ENCODE results near the gene ALDH1L1.

Gene ALDH1L1

DNA sequence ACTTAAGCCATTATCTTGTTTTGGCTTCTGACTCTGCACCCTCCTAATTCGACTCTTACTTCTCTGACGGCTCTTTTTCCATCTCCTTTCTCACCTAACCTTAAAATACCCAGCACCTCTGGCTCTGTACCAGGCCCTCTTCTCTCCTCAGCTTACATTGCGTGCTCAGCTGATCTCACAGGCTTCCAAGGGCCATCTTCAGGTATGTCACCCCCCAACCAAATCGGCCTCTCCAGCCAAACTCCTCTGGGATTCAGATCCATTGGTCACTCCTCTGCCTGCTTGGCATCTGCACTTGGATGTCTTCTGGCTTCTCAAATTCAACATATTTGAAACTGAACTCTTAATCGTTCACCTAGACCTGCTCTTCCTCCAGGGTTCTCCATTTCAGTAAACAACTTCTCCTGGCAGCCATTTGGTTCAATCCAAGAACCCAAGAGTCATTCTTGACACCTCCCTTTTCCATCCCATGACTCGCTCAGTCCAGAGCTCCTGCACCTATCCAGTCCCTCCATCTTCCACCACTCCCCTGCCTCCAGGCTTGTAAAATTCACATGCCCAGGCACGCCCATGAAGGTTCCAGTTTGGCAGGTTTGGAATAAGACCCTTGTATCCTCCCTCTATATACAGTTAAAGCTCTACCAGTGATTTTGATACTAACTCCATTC, 61.2 kb downstream of the ALDH1L1 start:
- H3K4me3 ChIP-seq (ENCODE audit: low read length): no peak overlapping the region
- TF ChIP-seq CTCF (conservative IDR thresholded peaks at IDR 0.05; ENCODE audit: low read length): no peak
- DNase-seq (ENCODE audit: low read depth): no peak

DNA sequence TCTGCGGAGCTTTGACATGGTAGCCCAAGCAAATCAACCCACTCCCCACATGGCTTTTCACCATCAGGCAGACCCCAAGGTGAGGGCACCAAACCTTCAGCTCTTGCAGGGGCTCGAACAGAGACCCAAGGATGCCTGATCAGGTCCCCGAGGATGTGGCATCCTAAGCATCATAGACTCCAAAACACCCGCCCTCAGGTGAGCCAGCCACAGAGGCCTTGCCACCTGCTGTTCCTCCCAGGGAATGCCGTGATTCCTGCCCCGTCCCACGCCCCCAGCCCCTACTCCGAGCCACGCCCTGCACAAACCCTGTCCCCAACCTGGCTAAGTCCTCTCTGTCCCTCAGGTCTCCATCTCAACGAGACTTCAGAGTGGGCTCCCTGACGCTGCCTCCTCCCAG, 61.8 kb downstream of the ALDH1L1 start:
- H3K4me3 ChIP-seq (ENCODE audit: low read length): no peak overlapping the region
- DNase-seq (ENCODE audit: low read depth): no peak
- TF ChIP-seq CTCF (conservative IDR thresholded peaks at IDR 0.05; ENCODE audit: low read length): no peak

DNA sequence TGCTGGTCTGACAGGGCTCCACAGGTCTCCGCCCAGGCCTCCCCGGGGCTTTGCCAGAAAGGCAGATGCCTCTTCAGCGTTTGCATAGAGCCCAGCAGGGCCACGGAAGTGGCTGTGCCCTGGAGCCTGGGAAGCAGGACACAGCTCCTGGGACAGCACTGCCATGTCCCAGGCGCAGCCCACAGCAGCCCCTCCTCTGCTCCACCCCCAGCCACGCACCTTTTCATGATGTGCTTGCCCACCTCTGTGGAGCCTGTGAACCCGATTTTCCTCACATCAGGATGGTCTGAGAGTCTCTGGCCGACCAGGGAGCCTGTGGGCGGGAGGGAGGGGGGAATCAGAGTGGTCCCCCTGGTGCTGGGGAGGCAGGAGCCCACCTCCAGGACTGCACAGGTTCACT, 62.6 kb downstream of the ALDH1L1 start:
- no peak for DNase-seq (ENCODE audit: low read depth)
- TF ChIP-seq CTCF (conservative IDR thresholded peaks at IDR 0.05; ENCODE audit: low read length): no peak
- H3K4me3 ChIP-seq (ENCODE audit: low read length): no peak overlapping the region

GRCh38 chr3:126117212-126117611, 63.2 kb downstream of the ALDH1L1 start:
- no peak overlapping the region for H3K4me3 ChIP-seq (ENCODE audit: low read length)
- DNase-seq (ENCODE audit: low read depth): no peak
- TF ChIP-seq CTCF (conservative IDR thresholded peaks at IDR 0.05; ENCODE audit: low read length): no peak

- DNase-seq (ENCODE audit: low read depth): no peak
- H3K4me3 ChIP-seq (ENCODE audit: low read length): no peak overlapping the region
- TF ChIP-seq CTCF (conservative IDR thresholded peaks at IDR 0.05; ENCODE audit: low read length): no peak
These were observed 63.9 kb downstream of the ALDH1L1 start for GRCh38 chr3:126116526-126116925.

DNA sequence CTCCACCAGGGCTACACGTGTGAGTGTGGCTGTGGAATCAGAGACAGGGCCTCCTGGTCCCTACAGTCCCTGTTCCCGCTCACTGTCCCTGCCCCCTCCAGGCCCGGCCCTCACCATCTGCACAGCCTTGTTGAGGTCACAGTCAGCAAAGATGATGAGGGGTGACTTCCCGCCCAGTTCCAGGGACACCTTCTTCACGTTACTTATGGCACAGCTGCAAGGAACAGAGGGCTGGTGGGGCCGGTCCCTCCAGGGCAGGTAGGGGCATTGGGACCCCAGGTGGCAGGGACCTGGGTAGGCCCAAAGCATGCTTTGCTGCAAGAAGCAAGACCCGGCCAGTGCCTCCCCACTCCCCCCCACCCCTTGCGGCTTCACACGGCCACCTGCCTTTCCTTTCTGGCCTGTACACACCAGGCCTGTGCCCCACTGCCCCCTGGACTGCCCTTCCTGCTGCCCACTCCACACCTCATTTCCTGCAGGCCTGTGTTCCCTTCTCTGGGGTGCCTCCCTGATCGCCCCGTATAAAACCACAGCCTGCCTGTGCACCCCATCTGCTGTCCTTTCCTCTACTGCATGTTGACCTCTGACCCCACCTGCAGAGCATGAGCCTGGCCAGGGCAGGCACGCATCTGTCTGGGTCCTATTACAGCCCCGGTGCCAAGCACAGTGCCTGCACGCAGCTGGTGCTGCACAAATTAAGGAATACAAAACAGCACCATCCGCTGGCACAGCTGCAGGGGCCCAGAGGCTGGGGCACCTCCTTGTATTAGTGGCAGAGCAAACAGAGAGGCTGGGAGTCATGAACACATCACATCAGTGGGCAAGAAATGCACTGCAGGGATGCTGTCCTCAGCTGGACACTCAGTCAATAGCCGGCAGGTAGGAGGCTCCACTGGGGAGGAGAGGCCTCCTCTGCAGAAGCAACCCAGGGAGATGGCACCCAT, 65.7 kb downstream of the ALDH1L1 start:
- TF ChIP-seq CTCF (conservative IDR thresholded peaks at IDR 0.05; ENCODE audit: low read length): no peak
- no peak for DNase-seq (ENCODE audit: low read depth)

More for the DNA sequence above, 65.7 kb downstream of the ALDH1L1 start:
- no peak overlapping the region for H3K4me3 ChIP-seq (ENCODE audit: low read length)
